Measurements from ENCODE around the gene IGF1R. TPM values are rescaled to one million over a fixed set of nuclear protein-coding genes. Genes with fewer than 3 reads are reported as not detected.

Gene IGF1R
- total and polyA plus RNA-seq, 3 experiments from 2014 or later: 2.1 to 11.3 (median 10.9) TPM

DNA sequence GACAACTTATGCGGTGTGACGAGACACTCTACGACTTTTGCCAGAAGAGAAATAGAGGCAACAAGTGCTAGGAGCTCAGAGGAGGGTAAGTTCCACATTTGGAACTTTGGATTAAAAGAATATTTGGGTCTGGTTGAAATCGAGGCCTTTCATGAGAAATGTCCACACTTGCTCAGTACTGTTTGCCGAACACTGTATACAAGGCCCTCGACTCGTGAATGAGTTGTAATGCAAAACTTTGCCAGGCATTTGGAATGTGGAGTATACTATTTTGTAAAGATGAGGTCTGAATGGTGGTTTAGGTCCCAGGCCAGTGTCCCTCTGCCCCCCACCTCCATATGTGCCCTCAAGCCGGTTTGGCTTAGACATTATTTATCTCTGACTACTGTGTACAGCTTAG is 73.9 kb downstream of the IGF1R start:
- no peaks in the 10 kb centered on the region for H3K36me3 Mint-ChIP-seq
- ChIA-PET CTCF (no interaction called here), POLR2A (no interaction called here)
- Histone ChIP-seq H3K27ac (ENCODE audit: low read depth, low read length) (no peak overlapping the region), H3K4me3 (ENCODE audit: low read length) (no peak overlapping the region), H3K4me1 (ENCODE audit: insufficient read depth, low read length) (peaks cover 22% of the 10 kb centered on the region), H3K36me3 (ENCODE audit: insufficient read depth, low read length) (no peaks in the 10 kb centered on the region), H3K9me3 (ENCODE audit: low read length) (no peaks in the 10 kb centered on the region), H3K27me3 (ENCODE audit: insufficient read depth, low read length, poor library complexity, severe bottlenecking) (no peaks in the 10 kb centered on the region)
- peaks cover 0 to 2% (median 0%) of the 10 kb centered on the region in 5 donors for H3K9me3 Mint-ChIP-seq
- H3K4me3 Mint-ChIP-seq: no peak overlapping the region
- no peak for DNase-seq
- H3K27me3 Mint-ChIP-seq: peaks cover 0 to 7% of the 10 kb centered on the region in 2 donors
- peaks cover 2 to 13% (median 10%) of the 10 kb centered on the region in 3 donors for H3K4me1 Mint-ChIP-seq
- no peak overlapping the region for H3K27ac Mint-ChIP-seq

DNA sequence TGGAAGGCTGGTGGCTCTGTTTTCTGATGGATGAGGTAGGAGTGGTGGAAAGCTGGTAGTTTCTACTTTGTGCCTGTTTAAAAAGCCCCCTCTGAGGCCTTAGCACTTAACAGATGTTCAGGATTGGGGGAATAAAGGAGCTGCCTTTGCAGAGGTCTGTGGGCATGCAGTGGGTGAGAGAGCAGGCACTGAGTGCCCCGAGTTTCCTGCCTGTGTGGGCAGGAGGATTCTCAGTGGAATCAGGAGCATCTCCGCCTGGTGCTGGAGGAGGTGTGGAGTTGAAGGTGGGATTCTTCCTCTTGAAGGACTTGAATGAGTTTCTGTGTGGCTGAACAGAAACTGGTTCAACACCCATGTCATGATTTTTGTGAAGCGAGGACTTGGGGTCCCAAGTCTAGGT is 74.3 kb downstream of the IGF1R start:
- Mint-ChIP-seq H3K9me3 (peaks cover 0 to 2% (median 0%) of the 10 kb centered on the region in 5 donors), H3K4me1 (peaks cover 2 to 13% (median 10%) of the 10 kb centered on the region in 3 donors), H3K27ac (no peak overlapping the region), H3K27me3 (peaks cover 0 to 7% of the 10 kb centered on the region in 2 donors), H3K4me3 (no peak overlapping the region), H3K36me3 (no peaks in the 10 kb centered on the region)
- H3K9me3 ChIP-seq (ENCODE audit: low read length): no peaks in the 10 kb centered on the region
- ChIA-PET POLR2A (no interaction called here), CTCF (no interaction called here)
- peaks cover 22% of the 10 kb centered on the region for H3K4me1 ChIP-seq (ENCODE audit: insufficient read depth, low read length)
- no peak for DNase-seq
- H3K4me3 ChIP-seq (ENCODE audit: low read length): no peak overlapping the region
- H3K27me3 ChIP-seq (ENCODE audit: insufficient read depth, low read length, poor library complexity, severe bottlenecking): no peaks in the 10 kb centered on the region
- no peaks in the 10 kb centered on the region for H3K36me3 ChIP-seq (ENCODE audit: insufficient read depth, low read length)
- H3K27ac ChIP-seq (ENCODE audit: low read depth, low read length): no peak overlapping the region

DNA sequence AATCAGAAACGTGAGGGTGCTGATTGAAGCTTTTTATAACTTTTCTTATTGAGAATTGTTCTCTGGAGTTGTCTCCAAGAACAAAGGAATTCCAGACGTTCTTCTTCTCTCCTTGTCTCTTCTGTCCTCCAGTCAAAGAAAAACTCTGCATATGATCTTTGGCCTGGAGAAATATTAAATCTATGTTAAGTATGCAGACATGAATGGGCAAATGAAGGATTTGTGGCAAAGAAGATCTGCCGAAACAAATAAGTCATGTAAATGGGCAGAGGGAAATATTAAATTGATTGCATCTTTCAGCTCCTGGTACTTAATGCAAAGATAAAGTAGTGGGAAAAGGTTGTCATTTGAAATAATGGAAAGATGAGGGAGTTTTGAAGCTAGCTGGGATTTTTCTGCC is 74.9 kb downstream of the IGF1R start:
- Histone ChIP-seq H3K4me3 (ENCODE audit: low read length) (no peak overlapping the region), H3K36me3 (ENCODE audit: insufficient read depth, low read length) (no peaks in the 10 kb centered on the region), H3K4me1 (ENCODE audit: insufficient read depth, low read length) (peaks cover 22% of the 10 kb centered on the region), H3K27ac (ENCODE audit: low read depth, low read length) (no peak overlapping the region), H3K27me3 (ENCODE audit: insufficient read depth, low read length, poor library complexity, severe bottlenecking) (no peaks in the 10 kb centered on the region), H3K9me3 (ENCODE audit: low read length) (no peaks in the 10 kb centered on the region)
- H3K27me3 Mint-ChIP-seq: peaks cover 0 to 5% of the 10 kb centered on the region in 2 donors
- H3K4me3 Mint-ChIP-seq: no peak overlapping the region
- H3K4me1 Mint-ChIP-seq: peaks cover 2 to 13% (median 10%) of the 10 kb centered on the region in 3 donors
- peaks cover 0 to 2% (median 0%) of the 10 kb centered on the region in 5 donors for H3K9me3 Mint-ChIP-seq
- no peak for DNase-seq
- H3K27ac Mint-ChIP-seq: no peak overlapping the region
- POLR2A ChIA-PET: no interaction called here
- no peaks in the 10 kb centered on the region for H3K36me3 Mint-ChIP-seq
- CTCF ChIA-PET: no interaction called here

DNA sequence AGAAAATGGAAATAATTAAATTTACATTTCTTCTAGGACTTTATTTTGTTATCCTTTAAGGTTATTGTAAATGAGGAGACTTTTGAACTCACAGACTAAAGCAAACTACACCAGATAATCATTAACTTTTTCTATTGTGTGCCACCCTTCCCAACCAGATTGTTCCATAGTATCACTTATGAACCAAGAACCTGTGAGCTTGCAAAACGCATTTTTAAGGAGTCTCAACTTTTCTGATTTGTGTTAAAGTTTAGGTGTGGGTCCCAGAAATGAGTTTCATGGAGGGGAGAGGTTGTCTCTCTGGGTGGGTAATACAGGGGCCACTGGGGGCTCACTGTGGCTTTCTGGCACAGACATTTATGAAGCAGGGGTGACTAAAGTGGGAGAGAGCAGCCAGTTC is 75.7 kb downstream of the IGF1R start:
- ChIA-PET POLR2A (no interaction called here), CTCF (no interaction called here)
- Mint-ChIP-seq H3K27me3 (peaks cover 0 to 5% of the 10 kb centered on the region in 2 donors), H3K27ac (no peak overlapping the region), H3K4me1 (peaks cover 2 to 13% (median 10%) of the 10 kb centered on the region in 3 donors), H3K9me3 (peaks cover 0 to 2% (median 0%) of the 10 kb centered on the region in 5 donors), H3K4me3 (no peak overlapping the region), H3K36me3 (no peaks in the 10 kb centered on the region)
- H3K4me1 ChIP-seq (ENCODE audit: insufficient read depth, low read length): peaks cover 27% of the 10 kb centered on the region
- H3K4me3 ChIP-seq (ENCODE audit: low read length): no peak overlapping the region
- DNase-seq: no peak
- H3K27me3 ChIP-seq (ENCODE audit: insufficient read depth, low read length, poor library complexity, severe bottlenecking): no peaks in the 10 kb centered on the region
- no peaks in the 10 kb centered on the region for H3K9me3 ChIP-seq (ENCODE audit: low read length)
- no peak overlapping the region for H3K27ac ChIP-seq (ENCODE audit: low read depth, low read length)
- no peaks in the 10 kb centered on the region for H3K36me3 ChIP-seq (ENCODE audit: insufficient read depth, low read length)

DNA sequence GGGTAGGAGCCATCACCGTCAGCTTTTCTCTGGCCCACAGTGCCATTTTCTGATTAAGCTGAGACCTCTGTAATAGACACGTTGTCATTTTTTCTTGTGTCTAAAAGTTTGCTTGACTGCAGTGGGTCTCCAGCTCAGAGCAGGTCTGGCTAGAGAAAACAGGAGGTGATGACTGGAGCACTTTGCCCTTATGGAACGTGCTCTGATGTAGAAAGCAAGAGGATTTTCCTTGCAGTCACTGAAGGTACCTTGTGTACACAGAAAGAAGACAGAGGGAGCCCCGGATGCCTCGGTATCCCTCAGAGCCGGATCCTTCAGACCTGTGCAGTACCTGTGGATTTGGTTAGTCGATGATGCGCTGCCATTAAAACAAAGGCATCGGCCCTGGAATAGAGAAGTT is 76.2 kb downstream of the IGF1R start:
- Mint-ChIP-seq H3K4me1 (peaks cover 2 to 13% (median 10%) of the 10 kb centered on the region in 3 donors), H3K27ac (no peak overlapping the region), H3K9me3 (peaks cover 0 to 2% (median 0%) of the 10 kb centered on the region in 5 donors), H3K36me3 (no peaks in the 10 kb centered on the region), H3K4me3 (no peak overlapping the region), H3K27me3 (peaks cover 0 to 5% of the 10 kb centered on the region in 2 donors)
- no peak overlapping the region for H3K27ac ChIP-seq (ENCODE audit: low read depth, low read length)
- no peak overlapping the region for H3K4me3 ChIP-seq (ENCODE audit: low read length)
- ChIA-PET CTCF (no interaction called here), POLR2A (no interaction called here)
- DNase-seq: no peak
- H3K27me3 ChIP-seq (ENCODE audit: insufficient read depth, low read length, poor library complexity, severe bottlenecking): no peaks in the 10 kb centered on the region
- peaks cover 27% of the 10 kb centered on the region for H3K4me1 ChIP-seq (ENCODE audit: insufficient read depth, low read length)
- no peaks in the 10 kb centered on the region for H3K36me3 ChIP-seq (ENCODE audit: insufficient read depth, low read length)
- H3K9me3 ChIP-seq (ENCODE audit: low read length): no peaks in the 10 kb centered on the region

DNA sequence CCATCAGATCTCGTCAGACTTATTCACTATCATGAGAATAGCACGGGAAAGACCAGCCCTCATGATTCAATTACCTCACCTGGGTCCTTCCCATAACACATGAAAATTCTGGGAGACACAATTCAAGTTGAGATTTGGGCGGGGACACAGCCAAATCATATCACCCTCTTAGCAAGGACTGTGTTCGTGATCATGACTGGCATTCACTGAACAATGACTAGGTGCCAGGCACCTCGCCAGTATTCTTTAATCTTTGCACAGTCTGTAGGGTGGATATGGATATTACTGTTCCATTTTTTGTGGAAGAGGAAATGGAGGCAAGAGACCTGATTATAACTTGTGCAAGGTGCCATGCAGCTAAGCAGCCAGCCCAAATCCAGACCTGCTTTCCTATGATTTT is 77.5 kb downstream of the IGF1R start:
- H3K9me3 Mint-ChIP-seq: peaks cover 0 to 2% (median 0%) of the 10 kb centered on the region in 5 donors
- Histone ChIP-seq H3K36me3 (ENCODE audit: insufficient read depth, low read length) (no peaks in the 10 kb centered on the region), H3K4me1 (ENCODE audit: insufficient read depth, low read length) (peaks cover 24% of the 10 kb centered on the region), H3K27ac (ENCODE audit: low read depth, low read length) (no peak overlapping the region), H3K9me3 (ENCODE audit: low read length) (no peaks in the 10 kb centered on the region), H3K4me3 (ENCODE audit: low read length) (no peak overlapping the region), H3K27me3 (ENCODE audit: insufficient read depth, low read length, poor library complexity, severe bottlenecking) (no peaks in the 10 kb centered on the region)
- H3K36me3 Mint-ChIP-seq: no peaks in the 10 kb centered on the region
- peaks cover 0 to 5% (median 5%) of the 10 kb centered on the region in 3 donors for H3K4me1 Mint-ChIP-seq
- H3K27ac Mint-ChIP-seq: peak overlapping the region in 1 of 8 donors; percentile 72
- no peak overlapping the region for H3K4me3 Mint-ChIP-seq
- peaks cover 0 to 5% of the 10 kb centered on the region in 2 donors for H3K27me3 Mint-ChIP-seq
- no peak for DNase-seq
- CTCF ChIA-PET: no interaction called here
- POLR2A ChIA-PET: interaction anchor here (0.7 kb wide), 1 partner anchor 77 kb away, joined by 5 read pairs; no protein-coding TSS in a partner anchor

DNA sequence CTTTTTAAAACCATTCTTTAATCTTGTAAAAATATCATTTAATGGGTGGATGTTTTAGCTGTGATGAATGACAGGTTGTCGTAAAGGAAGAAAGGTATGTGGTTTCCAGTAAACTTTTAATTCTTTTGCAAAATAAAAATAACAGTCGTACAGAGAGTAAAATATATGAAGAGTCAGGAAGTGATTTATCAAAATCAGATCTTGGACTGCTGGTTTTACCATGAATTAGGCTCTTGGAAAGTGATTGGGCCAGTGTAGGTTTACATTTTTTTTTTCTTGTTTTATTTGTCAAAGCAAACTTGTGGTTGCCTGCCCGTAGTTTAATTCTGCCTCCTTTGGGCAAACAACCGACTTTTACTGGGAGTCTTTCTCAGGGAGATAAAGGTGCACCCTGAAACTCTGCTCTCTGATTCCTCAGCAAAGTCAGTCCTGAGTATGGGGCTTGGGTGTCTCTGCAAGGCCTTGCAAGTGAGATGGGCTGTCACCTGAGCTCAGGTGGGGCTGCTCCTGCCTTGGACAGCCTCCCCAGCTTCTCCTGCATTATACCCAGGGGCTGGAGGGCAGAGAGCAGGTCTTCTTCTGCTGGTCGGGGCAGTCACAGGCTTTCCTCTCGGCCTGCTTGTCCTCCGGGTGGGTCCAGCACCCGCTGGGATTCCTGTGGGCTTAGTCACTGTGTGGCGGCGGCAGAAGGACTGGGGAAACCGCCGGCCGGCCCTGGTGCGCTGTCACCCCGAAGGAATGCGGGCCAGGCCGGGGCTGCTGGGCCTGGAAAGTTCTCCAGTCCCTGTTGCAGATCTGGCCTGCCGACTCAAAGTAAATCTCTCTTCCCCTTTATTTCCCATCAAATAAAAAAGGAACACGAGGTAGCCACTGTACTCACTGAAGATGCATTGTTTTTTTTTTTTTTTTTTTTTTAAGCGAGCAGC is 79.0 kb downstream of the IGF1R start:
- ChIA-PET CTCF (no interaction called here), POLR2A (no interaction called here)
- no peaks in the 10 kb centered on the region for H3K27me3 ChIP-seq (ENCODE audit: insufficient read depth, low read length, poor library complexity, severe bottlenecking)
- H3K27me3 Mint-ChIP-seq: peaks cover 0 to 5% of the 10 kb centered on the region in 2 donors
- H3K9me3 ChIP-seq (ENCODE audit: low read length): no peaks in the 10 kb centered on the region
- no peak overlapping the region for H3K27ac ChIP-seq (ENCODE audit: low read depth, low read length)
- no peak overlapping the region for H3K27ac Mint-ChIP-seq
- H3K36me3 Mint-ChIP-seq: no peaks in the 10 kb centered on the region
- H3K9me3 Mint-ChIP-seq: no peaks in the 10 kb centered on the region
- no peak overlapping the region for H3K4me3 ChIP-seq (ENCODE audit: low read length)
- no peak for DNase-seq
- no peaks in the 10 kb centered on the region for H3K36me3 ChIP-seq (ENCODE audit: insufficient read depth, low read length)
- H3K4me3 Mint-ChIP-seq: no peak overlapping the region
- H3K4me1 ChIP-seq (ENCODE audit: insufficient read depth, low read length): peaks cover 9% of the 10 kb centered on the region
- H3K4me1 Mint-ChIP-seq: no peaks in the 10 kb centered on the region

DNA sequence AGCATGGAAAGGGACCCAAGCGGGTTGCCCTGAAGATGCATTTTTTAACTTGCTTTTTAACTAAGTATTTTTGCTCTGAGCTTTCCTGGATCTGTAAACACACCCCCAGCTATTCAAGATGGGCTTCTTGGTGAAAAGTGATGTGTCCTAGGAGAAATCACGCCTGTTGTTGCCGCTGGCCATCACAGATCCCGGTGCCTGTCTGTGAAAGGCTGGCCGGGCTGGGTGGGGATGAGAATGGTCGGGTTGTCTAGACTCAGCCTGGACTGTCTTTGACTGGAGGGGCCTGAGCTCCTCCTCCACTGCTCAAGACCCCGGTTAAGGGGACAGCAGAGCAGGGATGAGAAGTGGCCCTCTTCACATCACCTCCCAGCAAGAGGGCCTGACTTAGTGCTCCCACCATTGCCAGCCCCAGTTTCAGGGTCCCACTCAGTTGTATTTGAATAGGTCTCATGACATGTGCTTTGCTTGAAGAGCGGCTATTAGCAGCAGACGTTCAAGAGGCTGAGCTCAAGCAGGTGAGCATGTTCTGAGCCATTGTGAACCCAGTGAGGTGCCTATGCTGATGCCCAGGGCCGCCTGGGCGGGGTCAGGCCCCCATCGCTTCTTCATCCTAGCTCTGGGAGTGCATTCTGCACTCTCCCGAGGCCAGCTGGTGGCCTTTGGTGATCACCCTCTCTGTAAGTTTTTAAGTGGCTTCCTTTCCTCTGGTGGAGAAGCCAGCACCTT is 79.9 kb downstream of the IGF1R start:
- H3K4me1 Mint-ChIP-seq: no peaks in the 10 kb centered on the region
- H3K4me1 ChIP-seq (ENCODE audit: insufficient read depth, low read length): peaks cover 5% of the 10 kb centered on the region
- no peak overlapping the region for H3K4me3 Mint-ChIP-seq
- H3K9me3 ChIP-seq (ENCODE audit: low read length): no peaks in the 10 kb centered on the region
- ChIA-PET POLR2A (no interaction called here), CTCF (interaction anchor here (1.0 kb wide), 1 partner anchor 11 kb away, joined by 3 read pairs; no protein-coding TSS in a partner anchor)
- H3K4me3 ChIP-seq (ENCODE audit: low read length): no peak overlapping the region
- H3K36me3 ChIP-seq (ENCODE audit: insufficient read depth, low read length): no peaks in the 10 kb centered on the region
- DNase-seq: no peak
- no peaks in the 10 kb centered on the region for H3K9me3 Mint-ChIP-seq
- no peak overlapping the region for H3K27ac ChIP-seq (ENCODE audit: low read depth, low read length)
- H3K27me3 Mint-ChIP-seq: peaks cover 0 to 5% of the 10 kb centered on the region in 2 donors
- H3K27me3 ChIP-seq (ENCODE audit: insufficient read depth, low read length, poor library complexity, severe bottlenecking): no peaks in the 10 kb centered on the region
- H3K27ac Mint-ChIP-seq: no peak overlapping the region
- no peaks in the 10 kb centered on the region for H3K36me3 Mint-ChIP-seq

Data from CD8-positive, alpha-beta memory T cell (primary cell).